ENCODE data around the gene RNF145.

DNA sequence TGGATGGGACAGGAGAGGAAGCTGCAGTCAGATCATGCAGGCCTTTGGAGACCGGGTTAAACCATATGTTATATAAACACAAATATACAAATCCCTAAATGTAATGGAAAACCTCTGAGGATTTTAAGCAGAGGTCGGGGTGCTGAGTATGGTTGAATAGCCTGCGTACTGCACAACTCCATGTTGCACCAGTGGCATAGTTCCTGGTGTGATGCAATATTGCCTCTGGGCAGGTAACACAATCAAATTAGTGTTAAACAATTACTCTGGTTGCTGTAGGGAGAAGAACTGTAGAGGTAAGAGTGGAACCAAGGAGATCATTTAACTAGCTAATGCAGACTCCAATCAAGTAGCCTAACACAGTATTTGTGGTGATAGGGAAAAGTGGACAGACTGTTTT lies 21.3 kb upstream of the RNF145 start:
- TF ChIP-seq POLR2A (IDR thresholded peaks at IDR 0.05), result no peak
- TF ChIP-seq, protein P1, sequence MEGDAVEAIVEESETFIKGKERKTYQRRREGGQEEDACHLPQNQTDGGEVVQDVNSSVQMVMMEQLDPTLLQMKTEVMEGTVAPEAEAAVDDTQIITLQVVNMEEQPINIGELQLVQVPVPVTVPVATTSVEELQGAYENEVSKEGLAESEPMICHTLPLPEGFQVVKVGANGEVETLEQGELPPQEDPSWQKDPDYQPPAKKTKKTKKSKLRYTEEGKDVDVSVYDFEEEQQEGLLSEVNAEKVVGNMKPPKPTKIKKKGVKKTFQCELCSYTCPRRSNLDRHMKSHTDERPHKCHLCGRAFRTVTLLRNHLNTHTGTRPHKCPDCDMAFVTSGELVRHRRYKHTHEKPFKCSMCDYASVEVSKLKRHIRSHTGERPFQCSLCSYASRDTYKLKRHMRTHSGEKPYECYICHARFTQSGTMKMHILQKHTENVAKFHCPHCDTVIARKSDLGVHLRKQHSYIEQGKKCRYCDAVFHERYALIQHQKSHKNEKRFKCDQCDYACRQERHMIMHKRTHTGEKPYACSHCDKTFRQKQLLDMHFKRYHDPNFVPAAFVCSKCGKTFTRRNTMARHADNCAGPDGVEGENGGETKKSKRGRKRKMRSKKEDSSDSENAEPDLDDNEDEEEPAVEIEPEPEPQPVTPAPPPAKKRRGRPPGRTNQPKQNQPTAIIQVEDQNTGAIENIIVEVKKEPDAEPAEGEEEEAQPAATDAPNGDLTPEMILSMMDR (IDR thresholded peaks at IDR 0.05 in 4 of 5, conservative IDR thresholded peaks at IDR 0.05 in 1 of 5), result no peak
